Activated T-cell treated with anti-CD3 and anti-CD28 coated beads for 4 hours (primary cell): ENCODE results near the gene CAV3.
"Not testable (repeated sequence)": the region's sequence is repeated elsewhere in the genome, so short reads cannot be mapped to it uniquely, and the experiment has no call there.

Experiments
- DNase-seq: peaks from one replicate; pipeline ENCODE4 v3.0.0-alpha.2; 2020

Gene CAV3

DNA sequence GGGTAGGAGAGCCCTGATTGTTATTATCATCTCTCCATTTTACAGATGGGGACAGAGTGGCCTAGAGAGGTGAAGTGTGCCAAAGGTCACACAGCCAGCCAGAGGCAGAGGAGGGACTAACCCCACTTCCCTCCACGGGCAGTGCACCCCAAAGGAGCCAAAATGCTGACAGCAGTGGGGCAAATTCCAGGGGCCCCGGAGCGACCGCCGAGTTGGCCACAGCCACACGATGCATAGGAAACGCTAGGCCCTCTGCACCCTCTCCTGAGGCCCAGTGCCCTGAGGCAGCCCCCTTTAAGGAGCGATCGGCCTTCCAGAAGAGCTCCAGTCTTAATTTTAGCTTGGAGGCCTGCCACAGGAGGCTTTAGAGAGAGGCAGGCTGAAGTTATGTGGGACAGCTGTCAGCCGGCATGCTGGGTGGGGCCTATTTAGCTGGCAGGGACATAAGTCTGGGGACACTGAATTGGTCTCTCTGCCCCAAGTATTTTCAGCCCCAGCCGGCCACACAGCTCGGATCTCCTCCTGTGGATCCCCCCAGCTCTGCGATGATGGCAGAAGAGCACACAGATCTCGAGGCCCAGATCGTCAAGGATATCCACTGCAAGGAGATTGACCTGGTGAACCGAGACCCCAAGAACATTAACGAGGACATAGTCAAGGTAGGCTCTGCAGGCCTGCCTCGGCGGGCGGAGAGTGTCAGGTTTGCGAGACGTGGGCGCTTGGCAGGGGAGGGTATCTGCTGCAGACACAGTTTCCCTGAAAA lies at the start of gene CAV3:
TSS of gene CAV3 (plus strand) at position 471 of the 763 bp plus-strand sequence. CDS start at position 546, 75 bp downstream.
- no peak for DNase-seq

DNA sequence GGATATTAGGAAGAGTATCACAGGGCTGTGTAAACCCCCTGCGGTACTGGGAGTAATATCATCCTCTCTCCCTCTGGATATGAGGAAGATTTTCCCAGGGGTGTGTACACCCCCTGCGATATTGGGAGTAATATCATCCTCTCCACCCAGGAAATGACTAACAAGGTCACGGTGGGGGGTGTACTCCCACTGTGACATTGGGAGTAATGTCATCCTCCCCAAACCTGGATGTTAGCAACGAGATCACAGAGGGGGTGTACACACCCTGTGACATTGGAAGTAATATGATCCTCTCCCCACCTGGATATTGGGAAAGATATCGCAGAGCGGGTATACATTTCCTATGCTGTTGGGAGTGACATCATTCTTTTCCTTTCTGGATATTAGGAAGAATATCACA lies 48.6 kb upstream of the CAV3 start:
- not testable (repeated sequence) for DNase-seq

DNA sequence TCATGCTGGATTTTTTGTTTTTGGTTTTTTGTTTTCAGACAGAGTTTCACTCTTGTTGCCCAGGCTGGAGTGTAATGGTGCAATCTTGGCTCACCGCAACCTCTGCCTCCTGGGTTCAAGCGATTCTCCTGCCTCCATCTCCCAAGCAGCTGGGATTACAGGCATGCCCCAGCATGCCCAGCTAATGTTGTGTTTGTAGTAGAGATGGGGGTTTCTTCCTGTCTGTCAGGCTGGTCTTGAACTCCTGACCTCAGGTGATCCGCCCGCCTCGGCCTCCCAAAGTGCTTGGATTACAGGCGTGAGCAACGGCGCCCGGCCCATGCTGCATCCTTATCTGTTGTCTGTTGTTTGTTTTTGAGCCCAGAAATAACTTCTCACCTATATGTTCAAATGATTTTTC lies 42.3 kb upstream of the CAV3 start:
- DNase-seq: not testable (repeated sequence)

DNA sequence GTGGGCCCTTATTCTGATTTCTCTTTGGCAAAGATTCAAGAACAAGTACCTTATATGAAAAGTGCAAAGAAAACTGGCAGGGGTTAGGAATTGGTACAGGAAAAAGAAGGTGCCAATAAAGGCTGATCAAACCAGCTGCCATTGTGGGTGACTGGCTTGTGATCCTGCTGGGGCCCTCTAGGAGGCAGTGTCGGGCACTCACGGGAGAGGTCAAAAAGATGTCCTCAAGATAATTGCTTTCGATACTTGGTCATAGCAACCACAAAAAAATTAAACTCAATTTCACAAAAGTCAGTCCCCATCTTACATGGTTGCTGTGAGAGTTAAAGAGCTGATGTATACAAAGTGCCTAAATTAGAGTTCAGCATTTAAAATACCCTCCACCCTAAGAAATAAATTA lies 31.0 kb upstream of the CAV3 start:
- no peak for DNase-seq

DNA sequence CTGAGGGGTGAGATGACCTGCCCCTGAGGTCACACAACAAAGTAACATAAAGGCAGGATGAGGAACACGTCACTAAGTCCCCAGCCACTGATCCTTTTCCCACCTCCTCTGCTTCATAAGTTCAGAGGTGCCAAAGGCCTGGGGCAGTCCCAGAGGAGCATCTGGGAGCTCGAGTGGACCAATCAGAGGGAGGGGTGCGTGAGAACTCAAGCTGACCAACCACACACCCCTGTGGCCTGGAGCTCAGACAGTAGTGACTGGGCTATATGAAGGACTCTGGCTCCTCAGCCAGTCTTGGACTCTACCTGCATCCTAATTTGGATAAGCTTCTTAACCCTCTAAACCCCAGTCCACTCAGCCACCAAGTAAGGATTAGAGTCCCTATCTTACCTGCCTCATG lies 28.0 kb upstream of the CAV3 start:
- no peak for DNase-seq

DNA sequence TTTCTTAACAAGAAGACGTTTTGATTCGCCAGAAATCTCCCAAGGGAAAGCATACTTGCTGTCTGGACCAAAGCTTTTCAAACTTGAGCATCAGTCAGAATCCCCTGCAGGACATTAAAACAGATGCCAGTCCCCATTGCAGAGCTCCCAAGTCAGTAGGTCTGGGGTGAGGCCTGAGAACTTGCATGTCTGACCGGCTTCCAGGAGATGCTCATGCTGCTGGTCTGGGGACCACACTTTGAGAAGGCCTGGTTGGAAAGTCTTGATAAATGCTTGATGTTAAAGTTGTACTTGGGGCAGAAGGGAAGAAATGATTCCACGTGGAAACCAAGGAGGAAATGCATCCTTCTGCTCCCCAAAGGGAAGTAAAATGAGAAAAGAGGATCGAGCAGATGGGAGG lies 24.3 kb upstream of the CAV3 start:
- DNase-seq: no peak

DNA sequence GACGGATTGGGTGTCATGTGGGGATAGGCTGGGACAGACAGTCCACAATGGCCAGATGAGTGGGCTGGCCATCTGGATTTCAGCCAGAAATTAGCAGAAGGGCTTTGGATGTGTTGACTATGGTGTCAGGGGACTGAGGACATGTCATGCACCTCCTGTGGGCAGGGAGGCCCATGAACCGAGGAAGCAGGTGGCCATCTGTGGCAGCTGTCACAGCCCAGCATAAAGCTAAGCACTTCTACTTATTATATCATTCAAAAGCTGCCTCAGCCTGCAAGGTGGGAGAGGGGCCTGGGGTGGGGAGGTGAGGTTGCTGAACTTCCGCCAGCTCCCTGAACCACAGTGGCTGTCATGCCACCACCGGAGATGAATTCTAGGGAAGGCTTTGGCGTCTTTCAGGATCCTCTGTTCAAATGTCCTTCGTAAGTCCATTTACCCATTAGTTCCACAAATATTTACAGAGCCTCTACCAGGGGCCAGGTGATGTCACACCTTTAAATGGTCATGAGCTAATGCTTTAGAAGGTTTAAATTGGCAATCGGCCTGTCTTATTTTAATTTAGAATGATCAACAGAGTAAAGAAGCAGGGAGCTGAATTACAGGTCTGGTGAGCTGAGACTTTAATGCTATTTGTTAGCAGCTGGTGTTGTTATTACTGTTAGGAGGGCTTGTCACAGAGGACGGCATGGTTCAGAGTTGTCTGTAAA lies 23.6 kb upstream of the CAV3 start:
- no peak for DNase-seq

DNA sequence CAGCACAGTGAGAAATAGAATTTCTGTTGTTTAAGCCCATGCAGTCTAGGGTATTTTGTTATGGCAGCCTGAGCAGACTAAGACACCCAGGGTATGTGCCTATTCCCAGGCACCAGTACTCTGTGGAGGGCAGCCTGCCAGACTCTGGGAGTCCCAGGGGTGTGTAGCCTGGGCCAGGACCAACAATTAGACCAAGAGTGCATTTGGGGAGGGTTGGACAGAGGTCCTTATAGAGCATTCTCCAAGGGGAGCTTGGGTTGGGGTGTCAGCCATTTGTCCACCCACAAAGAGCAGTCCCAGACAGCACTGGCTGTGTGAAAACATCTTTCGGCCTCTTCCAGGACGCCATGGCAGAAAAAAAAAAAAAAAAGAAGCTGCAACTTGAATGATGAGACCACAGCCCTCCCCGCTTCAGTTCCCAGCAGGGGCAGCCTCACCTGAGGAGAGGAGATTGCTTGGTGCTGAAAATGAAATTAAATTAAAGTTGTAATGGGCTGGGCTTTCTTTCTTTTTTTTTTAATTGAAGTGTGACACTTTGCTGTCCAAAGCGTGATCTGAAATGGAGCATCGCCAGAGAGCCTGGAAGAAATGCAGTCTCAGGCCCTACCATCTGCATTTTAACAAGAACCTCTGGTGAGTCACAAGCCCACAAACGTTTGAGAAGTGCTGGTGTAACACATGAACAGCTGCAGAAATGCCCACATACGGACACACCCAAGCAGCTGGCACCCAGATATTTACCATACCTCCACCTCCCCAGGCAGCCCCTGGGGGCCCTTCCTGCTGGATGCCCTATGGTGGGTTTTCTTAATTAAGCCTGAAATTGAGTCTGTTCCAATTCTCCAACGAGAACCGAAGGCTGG lies 21.3 kb upstream of the CAV3 start:
- DNase-seq: no peak

DNA sequence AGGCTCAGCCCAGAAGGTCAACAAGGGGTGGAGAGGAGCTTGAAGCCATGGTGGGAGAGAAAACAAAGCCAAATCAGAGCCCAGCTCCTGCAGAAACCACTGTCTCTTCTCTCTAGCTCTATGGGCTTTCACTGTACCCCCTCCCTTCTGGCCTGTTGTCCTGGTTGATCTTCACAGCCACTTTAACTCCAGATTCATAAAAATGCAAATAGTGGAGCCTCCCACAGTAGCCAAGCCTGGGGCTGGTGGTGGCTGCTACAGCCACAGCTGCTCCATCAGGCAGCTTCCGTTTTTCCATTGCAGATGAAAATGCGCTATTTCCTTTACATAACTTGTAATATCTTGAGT lies 20.7 kb upstream of the CAV3 start:
- DNase-seq: no peak

DNA sequence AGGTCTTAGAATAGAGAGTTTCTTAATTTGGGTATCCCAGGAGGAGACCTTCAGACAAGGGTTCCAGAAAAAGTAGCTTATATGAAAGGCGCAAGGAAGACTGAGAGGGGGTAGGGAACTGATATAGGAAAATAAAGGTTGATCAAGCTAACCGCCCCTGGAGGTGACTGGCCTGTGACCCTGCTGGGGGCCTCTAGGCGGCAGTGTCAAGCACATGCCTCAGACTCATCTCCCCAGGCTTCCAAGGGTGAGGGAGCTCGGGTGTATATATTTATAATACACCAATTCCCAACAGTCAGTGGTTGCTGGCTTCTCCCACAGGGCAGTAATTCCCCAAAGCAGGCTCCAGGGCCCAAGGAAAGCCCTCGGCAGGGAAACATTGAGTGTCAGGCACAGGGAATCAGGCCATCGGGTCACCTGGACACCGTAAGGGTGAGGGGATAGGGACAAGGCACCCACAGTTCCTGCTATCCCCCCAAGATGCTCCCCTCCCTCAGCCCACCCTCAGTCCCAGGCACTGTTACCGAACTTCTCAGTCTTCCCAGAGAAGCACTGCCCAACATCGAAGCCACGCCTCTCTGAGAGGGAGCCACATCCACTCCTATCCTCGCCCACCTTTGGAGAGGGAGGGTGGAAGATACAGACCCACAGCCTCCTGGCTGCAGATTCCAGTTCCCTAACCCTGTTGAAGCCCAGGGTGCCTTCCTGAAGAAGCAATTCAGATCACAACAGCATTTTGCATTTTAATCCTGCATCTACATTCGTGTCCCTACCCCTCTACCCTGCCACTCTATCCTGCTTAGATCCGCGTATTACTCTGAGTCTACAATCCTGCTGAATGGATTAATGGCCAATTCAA lies 19.5 kb upstream of the CAV3 start:
- no peak for DNase-seq

DNA sequence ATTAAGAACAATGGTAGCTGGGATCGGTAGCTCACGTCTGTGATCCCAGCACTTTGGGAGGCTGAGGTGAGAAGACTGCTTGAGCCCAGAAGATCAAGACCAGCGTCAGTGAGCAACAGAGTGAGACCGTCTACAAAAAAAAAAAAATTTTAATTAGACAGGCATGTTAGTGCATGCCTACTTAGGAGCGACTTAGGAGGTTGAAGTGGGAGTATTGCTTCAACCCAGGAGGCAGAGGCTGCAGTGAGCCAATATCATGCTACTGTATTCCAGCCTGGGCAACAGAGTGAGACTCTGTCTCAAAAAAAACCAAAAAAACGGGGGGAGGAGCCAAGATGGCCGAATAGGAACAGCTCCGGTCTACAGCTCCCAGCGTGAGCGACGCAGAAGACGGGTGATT lies 17.8 kb upstream of the CAV3 start:
- DNase-seq: not testable (repeated sequence)

DNA sequence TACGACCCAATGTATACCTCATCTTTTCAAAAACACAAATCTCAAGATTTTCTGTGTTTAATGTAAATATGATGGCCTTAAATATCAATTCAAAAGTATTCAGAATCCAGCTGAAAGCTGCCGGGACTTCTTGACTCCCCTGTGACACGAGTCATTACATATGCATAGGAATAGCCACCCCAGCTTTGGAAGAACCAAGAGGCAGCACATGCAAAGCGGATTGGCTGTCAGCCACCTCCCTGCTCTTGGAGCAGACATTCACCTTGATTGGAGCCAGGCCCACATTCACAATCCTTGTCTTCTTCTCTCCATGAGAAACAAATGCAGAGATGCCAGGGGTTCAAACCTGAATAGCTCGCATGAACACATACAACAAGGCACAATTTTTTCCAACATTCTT lies 10.8 kb upstream of the CAV3 start:
- no peak for DNase-seq

DNA sequence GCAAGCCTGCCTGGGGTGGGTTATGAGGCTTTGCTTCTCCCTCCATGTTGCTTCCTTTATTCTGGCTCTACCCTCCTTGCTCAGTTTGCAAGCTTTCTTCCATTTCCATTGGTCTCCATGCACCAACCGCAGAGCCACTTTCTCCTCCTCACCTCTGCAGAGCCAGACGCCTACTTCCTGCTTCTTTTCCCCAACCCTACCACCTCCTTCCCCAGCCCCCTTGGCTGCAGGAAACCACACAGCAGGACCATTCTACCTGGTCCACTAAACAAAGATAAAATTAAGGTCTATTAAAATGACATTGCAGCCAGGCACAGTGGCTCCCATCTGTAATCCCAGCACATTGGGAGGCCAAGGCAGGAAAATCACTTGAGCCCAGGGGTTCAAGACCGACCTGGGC lies 10.0 kb upstream of the CAV3 start:
- no peak for DNase-seq

DNA sequence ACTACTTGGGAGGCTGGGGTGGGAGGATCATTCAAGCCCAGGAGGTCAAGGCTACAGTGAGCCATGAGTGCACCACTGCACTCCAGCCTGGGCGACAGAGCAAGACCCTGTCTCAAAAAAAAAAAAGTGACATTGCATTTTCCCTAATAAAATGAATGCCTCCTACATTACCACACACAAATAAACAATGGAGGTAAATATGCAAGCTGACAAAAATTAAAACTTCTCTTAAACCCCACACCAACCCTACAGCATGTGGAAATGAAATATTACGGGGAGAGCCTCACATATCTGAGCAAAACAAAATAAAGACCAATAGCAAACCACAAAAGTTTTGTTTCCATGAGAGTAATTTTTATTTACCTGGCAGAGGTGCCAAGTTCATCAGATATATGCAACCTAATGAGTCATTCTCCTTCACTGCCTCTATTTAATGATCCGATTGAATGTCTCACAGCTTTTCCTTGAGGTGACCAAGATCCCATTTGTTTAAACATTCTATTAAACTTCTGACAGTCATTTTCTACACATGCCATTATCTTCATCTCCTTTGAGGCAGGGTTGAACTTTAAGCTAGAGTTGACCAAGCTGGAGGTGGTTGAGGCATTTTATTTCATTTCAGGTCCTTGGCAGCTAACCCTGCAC lies 9.4 kb upstream of the CAV3 start:
- DNase-seq: no peak

DNA sequence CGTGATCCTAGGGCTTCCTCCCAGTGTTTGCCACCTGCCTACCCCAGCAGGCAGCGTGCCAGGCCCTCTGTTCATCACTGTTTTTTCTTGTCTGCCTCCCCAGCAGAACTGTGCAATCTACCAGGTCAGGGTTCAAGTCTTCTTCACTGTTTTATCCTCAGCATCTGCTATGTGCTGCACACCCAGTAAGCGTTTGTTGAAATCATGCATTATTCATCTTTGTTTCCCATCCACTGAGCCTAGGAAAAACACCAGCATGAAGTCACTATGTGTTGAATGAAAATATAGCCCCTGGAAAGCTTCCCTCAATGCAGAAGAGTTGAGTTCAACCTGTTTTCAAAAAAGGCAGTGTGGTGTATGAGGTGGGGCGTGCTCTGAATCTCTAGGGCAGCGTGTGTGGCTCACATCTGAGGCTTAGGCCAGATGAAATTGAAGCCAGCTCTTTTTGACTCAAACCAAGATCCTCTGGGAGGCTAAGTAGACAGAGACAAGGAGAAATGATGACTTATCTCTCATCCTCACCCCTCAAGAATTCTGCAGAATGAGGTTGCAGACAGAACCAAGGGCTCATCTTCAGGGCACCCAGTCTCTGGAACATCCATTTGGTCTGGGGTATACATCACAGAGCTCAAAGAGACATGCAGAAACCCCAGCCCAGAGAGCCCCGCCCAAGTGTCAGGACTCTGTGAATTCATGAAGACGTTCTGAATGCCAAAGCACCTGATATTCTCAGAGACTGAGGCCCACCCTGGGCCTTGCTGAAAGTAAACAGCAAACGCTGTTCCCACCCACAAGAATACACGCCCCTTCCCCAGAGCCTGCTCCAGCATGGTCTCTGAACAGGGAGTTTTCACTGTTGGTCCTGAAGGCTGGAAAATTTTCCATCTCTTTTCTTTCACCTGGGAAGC lies 5.7 kb upstream of the CAV3 start:
- DNase-seq: no peak

DNA sequence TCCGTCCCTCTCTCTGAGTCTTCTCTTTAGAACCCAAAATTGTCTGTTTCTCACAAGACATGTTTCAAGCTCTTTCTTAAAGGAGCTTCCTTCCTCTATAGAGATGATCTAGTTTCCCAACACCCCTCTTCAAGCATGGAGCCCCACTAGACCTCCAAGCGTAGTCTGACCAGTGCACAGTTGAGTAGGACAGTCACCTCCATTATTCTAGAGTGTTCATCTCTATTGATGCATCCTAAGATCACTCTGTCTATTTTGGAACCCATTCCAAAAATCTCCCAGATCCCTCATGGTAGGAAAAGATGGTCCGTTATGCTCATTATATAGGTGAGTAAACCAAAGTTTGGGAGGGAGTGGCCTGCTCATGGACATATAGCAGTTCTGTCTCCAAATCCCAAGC lies 4.1 kb upstream of the CAV3 start:
- DNase-seq: no peak

DNA sequence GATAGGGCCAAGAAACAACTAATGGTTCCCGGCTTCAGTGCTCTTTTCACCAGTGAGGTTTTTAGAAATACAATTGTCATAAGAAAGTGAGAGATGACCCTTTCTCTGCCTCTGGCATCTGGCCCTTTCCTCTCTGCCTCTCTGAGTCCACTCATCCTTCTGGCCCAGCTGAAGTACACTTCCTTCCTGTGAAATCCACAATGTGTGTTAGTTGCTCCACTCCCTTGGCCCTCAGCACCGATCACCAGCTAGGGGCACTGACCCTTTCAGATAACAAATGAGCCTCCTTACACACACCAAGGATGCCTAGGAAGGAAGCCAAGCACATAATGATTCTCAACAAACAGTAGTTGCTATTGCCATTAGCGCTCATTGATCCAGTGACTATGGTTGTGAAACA lies 2.9 kb upstream of the CAV3 start:
- no peak for DNase-seq

DNA sequence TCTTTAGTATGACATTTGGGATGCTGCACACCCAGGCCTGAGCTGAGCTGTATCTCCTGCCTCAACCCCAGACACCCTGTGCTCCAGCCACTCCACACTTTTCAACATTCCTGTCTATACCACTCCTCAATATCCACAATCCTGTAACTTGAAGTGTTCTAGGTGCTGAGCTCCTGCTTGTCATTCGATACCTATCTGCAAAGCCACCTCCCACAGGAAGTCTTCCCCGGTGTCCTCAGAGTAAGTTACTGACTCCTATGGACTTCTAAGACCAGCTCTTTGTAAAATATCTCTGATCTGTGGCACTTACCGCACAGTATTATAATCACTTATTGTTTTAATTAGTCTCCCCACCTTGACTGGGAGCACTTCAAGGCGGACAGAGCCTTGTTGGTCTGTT lies 1.2 kb upstream of the CAV3 start:
- no peak for DNase-seq

DNA sequence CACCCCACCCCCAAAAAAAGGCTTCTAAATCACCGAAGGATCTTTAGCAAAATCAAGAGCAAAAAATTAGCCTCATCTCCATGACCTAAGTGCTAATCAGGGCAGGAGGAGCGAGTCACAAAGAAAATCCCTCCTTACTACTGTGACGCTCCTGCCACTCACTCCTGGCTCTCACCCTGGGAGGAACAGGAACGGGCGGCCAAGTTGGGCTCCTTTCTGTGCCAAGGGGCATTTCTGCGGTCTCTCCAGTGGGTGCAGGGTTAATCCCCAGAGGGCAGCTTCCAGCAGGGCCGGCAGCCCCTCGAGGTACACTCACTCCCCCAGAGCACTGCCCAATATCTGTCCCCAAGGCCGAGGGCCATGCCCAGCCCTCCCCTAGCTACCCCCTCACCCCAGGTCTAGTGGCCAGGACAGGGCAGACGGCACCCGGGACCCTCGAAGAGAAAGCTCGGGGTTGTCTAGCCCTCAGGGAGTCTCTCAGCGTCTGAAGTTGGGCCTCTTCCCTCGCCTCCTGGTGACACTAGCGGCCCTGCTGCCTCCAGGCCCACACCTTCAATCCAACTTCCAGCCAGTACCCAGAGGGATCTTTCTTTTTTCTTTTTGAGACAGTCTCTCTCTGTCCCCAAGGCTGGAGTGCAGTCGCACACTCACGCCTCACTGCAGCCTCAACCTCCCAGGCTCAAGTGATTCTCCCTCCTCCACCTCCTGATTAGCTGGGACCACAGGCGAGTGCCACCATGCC lies 706 bp downstream of the CAV3 start:
- DNase-seq: no peak

DNA sequence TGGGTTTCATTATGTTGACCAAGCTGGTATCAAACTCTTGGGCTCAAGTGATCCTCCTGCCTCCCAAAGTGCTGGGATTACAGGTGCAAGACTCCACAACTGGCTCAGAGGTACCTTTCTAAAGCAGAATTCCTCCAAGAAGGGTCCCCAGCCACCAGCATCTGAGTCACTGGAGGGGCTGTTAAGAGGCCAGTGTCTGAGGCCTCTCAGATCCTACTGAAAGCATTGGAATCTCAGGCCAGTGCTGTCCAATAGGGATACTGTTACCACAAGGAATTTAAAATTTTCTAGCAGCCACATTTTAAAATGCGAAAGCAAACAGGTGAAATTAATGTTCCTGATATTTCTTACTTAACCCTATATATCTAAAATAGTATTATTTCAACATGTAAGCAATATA lies 1.3 kb downstream of the CAV3 start:
- no peak for DNase-seq
